Suprapubic skin (tissue), 4 donors: ENCODE results near the gene PTPN1. TPM values are rescaled to one million over a fixed set of nuclear protein-coding genes. Genes with fewer than 3 reads are reported as not detected.

Experiments used
- DNase-seq, 2 donors: peaks; one replicate each; pipeline ENCODE4 v3.0.0-alpha.2; 2019; ENCODE audit warnings: low spot score in 2 of 2
- H3K27ac ChIP-seq: fragments of 200-600 bp; sonication (generic); one replicate; pipeline ENCODE4 v1.5.1; 2019
- H3K27me3 ChIP-seq: fragments of 200-600 bp; sonication (generic); one replicate; pipeline ENCODE4 v1.5.1; 2019
- H3K36me3 ChIP-seq: fragments of 200-600 bp; sonication (generic); one replicate; pipeline ENCODE4 v1.5.1; 2019
- H3K4me1 ChIP-seq: fragments of 200-600 bp; sonication (generic); one replicate; pipeline ENCODE4 v1.5.1; 2019
- H3K4me3 ChIP-seq: fragments of 200-600 bp; sonication (generic); one replicate; pipeline ENCODE4 v1.5.1; 2019; ENCODE audit warnings: mild to moderate bottlenecking
- H3K9me3 ChIP-seq: fragments of 200-600 bp; sonication (generic); one replicate; pipeline ENCODE4 v1.5.1; 2019
- EP300 ChIP-seq: sonication (generic); formaldehyde crosslinking; IDR thresholded peaks from one replicate; pipeline ENCODE4 v1.6.1; 2017; ENCODE audit warnings: antibody characterized with exemption
- POLR2A ChIP-seq, 2 donors: fragments of 450-650 bp; IDR thresholded peaks; one replicate each; pipeline ENCODE4 v1.6.1; 2017; ENCODE audit warnings: antibody characterized with exemption in 2 of 2, mild to moderate bottlenecking in 2 of 2, moderate library complexity in 2 of 2
- POLR2AphosphoS5 ChIP-seq, 3 donors: sonication (generic); formaldehyde crosslinking; IDR thresholded peaks; one replicate each; pipeline ENCODE4 v1.6.1; 2017; ENCODE audit warnings: antibody characterized with exemption in 3 of 3
- WGBS: methylation state at CpG from one replicate; pipeline ENCODE4 v1.1.5; 2018; 5-methylcytosine and 5-hydroxymethylcytosine counted together
- total RNA-seq, 4 donors: library from RNA; depleted of rRNA; stranded (reverse); fragments of >200 nt; gene quantifications; one replicate each; pipeline ENCODE4 v1.1.0, GENCODE V29; 2016
- TF ChIP-seq, protein P1 (sequence below), 2 donors: fragments of 200-600 bp in 1 of 2; fragments of 450-650 bp in 1 of 2; sonication (generic) in 1 of 2; IDR thresholded peaks; one replicate each; pipeline ENCODE4 v1.5.1; 2016 to 2019; ENCODE audit warnings: antibody characterized with exemption in 2 of 2, mild to moderate bottlenecking in 1 of 2, moderate library complexity in 1 of 2

Gene PTPN1
- total RNA-seq, 4 donors from 2014 or later, result 33.4 to 40.9 (median 36.2) TPM

DNA sequence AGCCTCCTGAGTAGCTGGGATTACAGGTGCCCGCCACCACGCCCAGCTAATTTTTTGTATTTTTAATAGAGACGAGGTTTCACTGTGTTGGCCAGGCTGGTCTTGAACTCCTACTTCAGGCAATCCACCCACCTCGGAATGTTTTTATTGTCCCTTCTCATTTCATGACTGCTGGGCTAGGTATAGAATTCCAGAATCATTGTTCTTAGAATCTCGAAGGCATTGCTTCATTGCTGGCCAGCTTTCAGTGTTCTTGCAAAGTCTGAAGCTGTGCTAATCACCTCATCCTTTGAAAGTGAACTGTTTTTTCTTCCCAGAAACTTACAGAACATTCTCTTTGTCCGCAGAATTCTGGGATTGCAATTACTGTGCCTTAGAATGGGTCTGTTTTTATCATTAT is 49.0 kb downstream of the PTPN1 start:
- peaks cover 26% of the 10 kb centered on the region for H3K4me1 ChIP-seq
- WGBS, result 87% methylated on average over 6 of the region's 6 CpGs
- no peaks in the 10 kb centered on the region for H3K9me3 ChIP-seq
- no peak overlapping the region for H3K27ac ChIP-seq
- TF ChIP-seq, protein P1, sequence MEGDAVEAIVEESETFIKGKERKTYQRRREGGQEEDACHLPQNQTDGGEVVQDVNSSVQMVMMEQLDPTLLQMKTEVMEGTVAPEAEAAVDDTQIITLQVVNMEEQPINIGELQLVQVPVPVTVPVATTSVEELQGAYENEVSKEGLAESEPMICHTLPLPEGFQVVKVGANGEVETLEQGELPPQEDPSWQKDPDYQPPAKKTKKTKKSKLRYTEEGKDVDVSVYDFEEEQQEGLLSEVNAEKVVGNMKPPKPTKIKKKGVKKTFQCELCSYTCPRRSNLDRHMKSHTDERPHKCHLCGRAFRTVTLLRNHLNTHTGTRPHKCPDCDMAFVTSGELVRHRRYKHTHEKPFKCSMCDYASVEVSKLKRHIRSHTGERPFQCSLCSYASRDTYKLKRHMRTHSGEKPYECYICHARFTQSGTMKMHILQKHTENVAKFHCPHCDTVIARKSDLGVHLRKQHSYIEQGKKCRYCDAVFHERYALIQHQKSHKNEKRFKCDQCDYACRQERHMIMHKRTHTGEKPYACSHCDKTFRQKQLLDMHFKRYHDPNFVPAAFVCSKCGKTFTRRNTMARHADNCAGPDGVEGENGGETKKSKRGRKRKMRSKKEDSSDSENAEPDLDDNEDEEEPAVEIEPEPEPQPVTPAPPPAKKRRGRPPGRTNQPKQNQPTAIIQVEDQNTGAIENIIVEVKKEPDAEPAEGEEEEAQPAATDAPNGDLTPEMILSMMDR (IDR thresholded peaks at IDR 0.05), result no peak
- TF ChIP-seq POLR2AphosphoS5 (IDR thresholded peaks at IDR 0.05) (no peak), POLR2A (IDR thresholded peaks at IDR 0.05) (no peak), EP300 (no peak)
- H3K27me3 ChIP-seq, result no peaks in the 10 kb centered on the region
- H3K4me3 ChIP-seq, result no peak overlapping the region
- DNase-seq, result no peak
- peaks cover 21% of the 10 kb centered on the region for H3K36me3 ChIP-seq

DNA sequence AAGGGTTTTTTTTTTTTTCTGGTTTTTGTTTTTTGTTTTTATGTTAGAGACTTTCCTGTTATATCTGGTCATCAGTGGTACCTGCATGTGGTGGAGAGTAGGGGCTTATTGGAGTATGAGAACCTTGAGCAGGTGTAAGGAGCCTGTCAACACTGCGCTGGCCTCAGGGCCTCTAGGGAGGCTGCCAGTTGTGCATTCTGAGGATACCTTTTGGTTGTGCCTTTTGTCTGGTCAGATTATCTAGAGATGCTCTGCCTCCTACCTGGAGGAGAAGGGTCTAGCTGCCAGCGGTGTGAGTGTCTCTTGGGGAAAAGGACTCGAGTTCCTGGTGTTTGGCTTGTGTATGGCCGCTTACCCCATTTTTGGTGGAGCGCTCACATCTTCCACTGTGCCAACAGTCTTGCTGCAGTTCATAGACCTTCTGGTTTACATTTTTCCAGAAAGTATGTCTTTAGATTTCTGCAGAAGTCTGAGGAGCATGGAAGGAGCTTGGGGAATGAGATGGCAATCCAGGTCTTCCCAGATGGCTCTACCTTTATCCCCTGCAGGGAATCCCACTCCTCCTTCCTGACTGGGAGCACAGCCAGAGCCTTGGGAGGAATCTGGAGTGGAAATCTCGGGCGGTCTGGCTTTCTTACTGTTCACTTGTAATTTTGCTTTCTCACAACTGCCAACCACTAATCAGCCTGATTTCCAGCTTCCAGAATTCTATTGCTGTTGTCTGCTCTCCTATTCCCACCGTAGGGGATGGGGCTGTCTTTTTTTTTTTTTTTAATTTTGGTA is 49.9 kb downstream of the PTPN1 start:
- Histone ChIP-seq H3K9me3 (no peaks in the 10 kb centered on the region), H3K4me3 (no peak overlapping the region), H3K27me3 (no peaks in the 10 kb centered on the region), H3K27ac (no peak overlapping the region), H3K4me1 (peaks cover 26% of the 10 kb centered on the region), H3K36me3 (peaks cover 21% of the 10 kb centered on the region)
- 73% methylated on average over 8 of the region's 8 CpGs for WGBS
- no peak for DNase-seq
- TF ChIP-seq EP300 (no peak), POLR2A (IDR thresholded peaks at IDR 0.05) (no peak)
- TF ChIP-seq, protein P1 (IDR thresholded peaks at IDR 0.05), result no peak

DNA sequence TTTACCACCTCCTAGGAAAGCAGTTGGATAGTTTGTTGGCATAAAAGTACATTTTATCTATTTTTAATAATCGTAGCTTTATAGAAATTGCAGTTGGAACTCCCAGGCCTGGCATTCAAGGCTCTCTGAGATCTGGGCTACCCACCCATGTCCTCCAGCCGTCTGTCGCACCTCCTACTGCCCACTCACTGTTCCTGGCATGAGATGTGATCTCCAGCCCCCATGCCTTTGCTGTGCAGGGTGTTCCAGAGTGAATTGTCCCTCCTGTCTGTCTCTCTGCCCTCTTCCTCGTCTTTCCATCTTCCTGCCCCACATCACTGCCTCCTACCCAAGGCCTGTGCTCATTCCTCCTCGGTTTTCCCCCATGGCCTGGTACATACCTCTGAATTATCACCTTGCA is 50.7 kb downstream of the PTPN1 start:
- Histone ChIP-seq H3K27ac (no peak overlapping the region), H3K9me3 (no peaks in the 10 kb centered on the region), H3K36me3 (peaks cover 26% of the 10 kb centered on the region), H3K4me1 (peaks cover 26% of the 10 kb centered on the region), H3K27me3 (no peaks in the 10 kb centered on the region), H3K4me3 (no peak overlapping the region)
- 69% methylated on average over 5 of the region's 5 CpGs for WGBS
- no peak for DNase-seq
- TF ChIP-seq POLR2A (IDR thresholded peaks at IDR 0.05) (no peak), POLR2AphosphoS5 (IDR thresholded peaks at IDR 0.05) (no peak), EP300 (no peak)
- TF ChIP-seq, protein P1 (IDR thresholded peaks at IDR 0.05), result no peak

DNA sequence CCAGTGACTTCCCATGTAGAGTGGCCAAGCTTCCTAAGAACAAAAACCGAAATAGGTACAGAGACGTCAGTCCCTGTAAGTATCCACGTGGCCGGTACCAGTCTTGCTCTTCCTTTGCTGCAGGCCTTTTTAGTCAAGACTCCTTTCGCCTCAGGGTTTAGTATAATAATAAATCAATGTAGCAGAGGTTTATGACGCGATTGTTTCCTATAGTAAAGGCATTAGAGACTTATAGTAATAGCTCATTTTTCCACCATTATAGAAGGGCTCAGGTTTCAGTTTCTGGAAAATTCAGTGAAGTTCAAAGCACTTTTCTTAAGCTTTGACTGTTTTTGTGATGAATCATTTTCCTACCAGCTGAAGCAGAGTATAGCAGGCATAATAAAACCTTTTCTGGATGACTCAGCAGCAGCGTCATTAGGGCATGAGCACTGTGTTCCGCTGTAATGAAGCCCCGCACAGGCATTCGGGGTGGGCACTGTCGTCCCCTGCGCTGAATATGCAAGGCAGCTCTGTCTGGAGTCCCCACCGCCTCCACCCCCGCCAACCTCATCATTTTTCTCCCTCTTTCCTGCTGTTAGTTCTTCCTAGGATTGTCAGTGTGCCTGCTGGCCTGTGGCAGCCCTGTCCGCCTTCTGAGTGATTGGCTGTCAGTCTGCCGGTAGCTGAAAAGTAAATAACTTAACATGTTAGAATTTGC is 51.3 kb downstream of the PTPN1 start:
- H3K27ac ChIP-seq, result no peak overlapping the region
- H3K27me3 ChIP-seq, result no peaks in the 10 kb centered on the region
- H3K4me1 ChIP-seq, result peaks cover 26% of the 10 kb centered on the region
- H3K36me3 ChIP-seq, result peaks cover 30% of the 10 kb centered on the region
- H3K9me3 ChIP-seq, result no peaks in the 10 kb centered on the region
- no peak overlapping the region for H3K4me3 ChIP-seq
- DNase-seq, result peak in 1 of 2 donors; percentile 55
- TF ChIP-seq EP300 (no peak), POLR2A (IDR thresholded peaks at IDR 0.05) (no peak), POLR2AphosphoS5 (IDR thresholded peaks at IDR 0.05) (no peak)
- TF ChIP-seq, protein P1 (IDR thresholded peaks at IDR 0.05), result no peak
- WGBS, result 51% methylated on average over 17 of the region's 17 CpGs

DNA sequence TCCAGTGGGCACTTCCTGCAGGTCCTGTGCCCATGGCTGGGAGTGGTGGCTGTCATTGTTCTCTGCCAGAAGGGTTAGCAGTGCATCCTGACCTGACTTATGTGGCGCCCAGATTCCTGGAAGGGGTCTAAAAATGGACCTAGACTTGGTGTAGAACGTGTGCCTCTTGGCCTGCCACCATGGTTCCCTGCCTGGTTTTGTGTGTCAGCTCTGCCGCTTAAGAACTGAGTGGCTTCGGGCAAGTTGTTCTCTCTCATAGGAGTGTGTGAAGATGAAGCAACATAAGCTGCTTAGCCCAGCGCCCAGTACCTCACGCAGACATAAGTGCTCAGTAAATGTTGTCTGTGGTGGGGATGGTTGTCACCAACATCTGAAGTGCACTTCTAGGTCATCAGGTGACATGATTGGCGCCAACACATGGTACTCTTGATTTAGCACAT is 52.1 kb downstream of the PTPN1 start:
- Histone ChIP-seq H3K9me3 (no peaks in the 10 kb centered on the region), H3K36me3 (peaks cover 30% of the 10 kb centered on the region), H3K4me1 (peaks cover 26% of the 10 kb centered on the region), H3K27ac (no peak overlapping the region), H3K4me3 (no peak overlapping the region), H3K27me3 (no peaks in the 10 kb centered on the region)
- DNase-seq, result peak in 1 of 2 donors; percentile 44
- 90% methylated on average over 6 of the region's 7 CpGs for WGBS
- no peak for TF ChIP-seq POLR2A (IDR thresholded peaks at IDR 0.05)
- TF ChIP-seq, protein P1 (IDR thresholded peaks at IDR 0.05), result no peak
- TF ChIP-seq EP300, result no peak
- no peak for TF ChIP-seq POLR2AphosphoS5 (IDR thresholded peaks at IDR 0.05)
